Gastrocnemius medialis (tissue), 4 donors: ENCODE measurements around the gene BCL7C.

Experiments
- CTCF ChIP-seq, 5 experiments: fragments of 450-650 bp in 3 of 5; fragments of 200-600 bp in 2 of 5; sonication (generic) in 2 of 5; IDR thresholded peaks in 4 of 5; conservative IDR thresholded peaks in 1 of 5; 1 replicate in 4 of 5; 2 replicates in 1 of 5; pipeline ENCODE4 v1.5.1; 2016 to 2019; ENCODE audit warnings: antibody characterized with exemption in 5 of 5, mild to moderate bottlenecking in 3 of 5, moderate library complexity in 3 of 5
- POLR2A ChIP-seq, 2 donors: fragments of 450-650 bp; IDR thresholded peaks; one replicate each; pipeline ENCODE4 v1.6.1; 2017; ENCODE audit warnings: antibody characterized with exemption in 2 of 2, mild to moderate bottlenecking in 2 of 2, moderate library complexity in 2 of 2

- TF ChIP-seq CTCF (IDR thresholded peaks at IDR 0.05 in 4 of 5, conservative IDR thresholded peaks at IDR 0.05 in 1 of 5) (no peak), POLR2A (IDR thresholded peaks at IDR 0.05) (no peak)
Measured at GRCh38 chr16:30889721-30890120, 4.2 kb downstream of the BCL7C start.
